SJSA1 (cell line): ENCODE measurements around the gene SPAG9. TPM values are rescaled to one million over a fixed set of nuclear protein-coding genes. Genes with fewer than 3 reads are reported as not detected.
A peak's percentile ranks its signal among the peaks of the same experiment; 100 is the strongest.
"Not testable (repeated sequence)": the region's sequence is repeated elsewhere in the genome, so short reads cannot be mapped to it uniquely, and the experiment has no call there.

Experiments
- DNase-seq, 2 experiments: peaks; one replicate each; pipeline ENCODE4 v3.0.0-alpha.2; 2015 to 2020; ENCODE audit warnings: low spot score in 2 of 2, low read depth in 1 of 2
- H3K27ac ChIP-seq: fragments of 250-450 bp; sonication (Bioruptor Pico); 2 replicates; pipeline ENCODE4 v1.5.1; 2020; ENCODE audit warnings: mild to moderate bottlenecking, moderate library complexity
- H3K27me3 ChIP-seq: fragments of 250-450 bp; sonication (Bioruptor Pico); replicated peaks from 2 replicates; pipeline ENCODE4 v1.5.1; 2020; ENCODE audit warnings: mild to moderate bottlenecking, moderate library complexity
- H3K36me3 ChIP-seq: fragments of 250-450 bp; sonication (Bioruptor Pico); 2 replicates; pipeline ENCODE4 v1.5.1; 2020; ENCODE audit warnings: mild to moderate bottlenecking
- H3K4me1 ChIP-seq: fragments of 250-450 bp; sonication (Bioruptor Pico); replicated peaks from 2 replicates; pipeline ENCODE4 v1.6.1; 2021; ENCODE audit warnings: mild to moderate bottlenecking
- H3K4me3 ChIP-seq: fragments of 250-450 bp; sonication (Bioruptor Pico); 2 replicates; pipeline ENCODE4 v1.5.1; 2020; ENCODE audit warnings: mild to moderate bottlenecking
- H3K9me3 ChIP-seq: fragments of 250-450 bp; sonication (Bioruptor Pico); replicated peaks from 2 replicates; pipeline ENCODE4 v1.5.1; 2020; ENCODE audit warnings: mild to moderate bottlenecking
- total RNA-seq: library from RNA; depleted of rRNA; stranded (reverse); fragments of >200 nt; shearing (Covaris generic); gene quantifications from 2 replicates; pipeline ENCODE4 v1.2.3, GENCODE V29; 2014

Gene SPAG9
- total RNA-seq, 1 experiment from 2014 or later: 138 TPM

DNA sequence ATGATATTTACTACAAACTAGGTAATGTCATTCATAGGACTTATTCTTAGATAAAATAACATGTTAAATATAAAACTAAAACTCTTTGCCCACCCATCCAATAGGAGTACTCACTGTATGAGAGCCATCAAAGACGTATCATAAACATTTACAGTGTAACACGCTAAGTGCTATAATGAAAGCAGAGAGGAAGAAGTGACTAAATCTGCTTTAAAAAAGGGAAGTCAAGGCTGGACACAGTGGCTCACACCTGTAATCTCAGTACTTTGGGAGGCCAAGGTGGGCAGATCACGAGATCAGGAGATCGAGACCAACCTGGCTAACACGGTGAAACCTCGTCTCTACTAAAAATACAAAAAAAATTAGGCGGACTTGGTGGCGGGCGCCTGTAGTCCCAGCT, 32.4 kb downstream of the SPAG9 start:
- H3K4me1 ChIP-seq: peaks cover 11% of the 10 kb centered on the region
- no peaks in the 10 kb centered on the region for H3K27me3 ChIP-seq
- no peaks in the 10 kb centered on the region for H3K9me3 ChIP-seq
- no peak for DNase-seq
- no peaks in the 10 kb centered on the region for H3K36me3 ChIP-seq
- H3K4me3 ChIP-seq: no peak overlapping the region
- no peak overlapping the region for H3K27ac ChIP-seq

- Histone ChIP-seq H3K27ac (no peak overlapping the region), H3K4me1 (peaks cover 11% of the 10 kb centered on the region), H3K36me3 (no peaks in the 10 kb centered on the region), H3K4me3 (no peak overlapping the region), H3K27me3 (no peaks in the 10 kb centered on the region), H3K9me3 (no peaks in the 10 kb centered on the region)
- DNase-seq: no peak
Measured at GRCh38 chr17:51087072-51087757, 33.5 kb downstream of the SPAG9 start.

GRCh38 chr17:51085150-51085805, 35.4 kb downstream of the SPAG9 start:
- no peak for DNase-seq
- Histone ChIP-seq H3K27ac (0 out of 2 replicates have a peak overlapping the region, but pooled peaks have one; percentile 6), H3K4me1 (peaks cover 11% of the 10 kb centered on the region), H3K27me3 (no peaks in the 10 kb centered on the region), H3K36me3 (no peaks in the 10 kb centered on the region), H3K4me3 (no peak overlapping the region), H3K9me3 (no peaks in the 10 kb centered on the region)

GRCh38 chr17:51083981-51084380, 36.7 kb downstream of the SPAG9 start:
- Histone ChIP-seq H3K4me1 (peaks cover 15% of the 10 kb centered on the region), H3K9me3 (no peaks in the 10 kb centered on the region), H3K27ac (no peak overlapping the region), H3K36me3 (peaks cover 10% of the 10 kb centered on the region), H3K4me3 (no peak overlapping the region), H3K27me3 (no peaks in the 10 kb centered on the region)
- DNase-seq: no peak

GRCh38 chr17:51083364-51083763, 37.3 kb downstream of the SPAG9 start:
- Histone ChIP-seq H3K4me1 (peaks cover 17% of the 10 kb centered on the region), H3K36me3 (peaks cover 14% of the 10 kb centered on the region)
- H3K9me3 ChIP-seq, H3K27ac ChIP-seq, H3K4me3 ChIP-seq, H3K27me3 ChIP-seq: not testable (repeated sequence)
- peak in 1 of 2 experiments; percentile 25 for DNase-seq

DNA sequence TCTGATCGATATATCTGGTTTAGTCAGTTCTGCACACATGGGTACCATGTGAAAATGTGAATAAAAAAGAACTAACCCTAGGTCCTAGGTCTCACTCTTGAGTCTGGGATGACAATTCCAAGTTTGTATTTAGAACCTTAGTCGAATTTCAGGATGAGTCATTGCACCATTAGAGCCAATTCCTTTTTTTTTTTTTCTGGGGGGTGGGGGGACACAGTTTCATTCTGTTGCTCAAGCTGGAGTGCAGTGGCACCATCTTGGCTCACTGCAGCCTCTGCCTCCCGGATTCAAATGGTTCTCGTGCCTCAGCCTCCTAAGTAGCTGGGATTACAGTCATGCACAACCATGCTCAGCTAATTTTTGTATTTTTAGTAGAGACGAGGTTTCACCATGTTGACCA, 41.6 kb downstream of the SPAG9 start:
- Histone ChIP-seq H3K36me3 (peaks cover 27% of the 10 kb centered on the region), H3K9me3 (no peaks in the 10 kb centered on the region), H3K27me3 (no peaks in the 10 kb centered on the region), H3K27ac (no peak overlapping the region), H3K4me1 (peaks cover 6% of the 10 kb centered on the region), H3K4me3 (no peak overlapping the region)
- DNase-seq: peak in 1 of 2 experiments; percentile 30

GRCh38 chr17:51078009-51078592, 42.6 kb downstream of the SPAG9 start:
- Histone ChIP-seq H3K27me3 (no peaks in the 10 kb centered on the region), H3K27ac (no peak overlapping the region), H3K36me3 (peaks cover 27% of the 10 kb centered on the region), H3K4me1 (peaks cover 6% of the 10 kb centered on the region), H3K9me3 (no peaks in the 10 kb centered on the region), H3K4me3 (no peak overlapping the region)
- no peak for DNase-seq

- no peaks in the 10 kb centered on the region for H3K9me3 ChIP-seq
- peaks cover 6% of the 10 kb centered on the region for H3K4me1 ChIP-seq
- DNase-seq: no peak
- H3K27ac ChIP-seq: no peak overlapping the region
- H3K4me3 ChIP-seq: no peak overlapping the region
- no peaks in the 10 kb centered on the region for H3K27me3 ChIP-seq
- H3K36me3 ChIP-seq: peaks cover 27% of the 10 kb centered on the region
Measured at GRCh38 chr17:51076821-51077220, 43.8 kb downstream of the SPAG9 start.

- no peaks in the 10 kb centered on the region; the same call in 1 of the 2 replicates for H3K36me3 ChIP-seq
- no peaks in the 10 kb centered on the region for H3K9me3 ChIP-seq
- H3K4me3 ChIP-seq: no peak overlapping the region
- no peak for DNase-seq
- no peaks in the 10 kb centered on the region for H3K4me1 ChIP-seq
- no peaks in the 10 kb centered on the region for H3K27me3 ChIP-seq
- no peak overlapping the region for H3K27ac ChIP-seq
Measured at GRCh38 chr17:51071556-51071955, 49.1 kb downstream of the SPAG9 start.

- no peak overlapping the region for H3K27ac ChIP-seq
- no peak for DNase-seq
- no peaks in the 10 kb centered on the region for H3K9me3 ChIP-seq
- H3K4me3 ChIP-seq: no peak overlapping the region
- no peaks in the 10 kb centered on the region; the same call in 1 of the 2 replicates for H3K4me1 ChIP-seq
- H3K27me3 ChIP-seq: no peaks in the 10 kb centered on the region
- no peaks in the 10 kb centered on the region for H3K36me3 ChIP-seq
Measured at GRCh38 chr17:51065466-51065865, 55.2 kb downstream of the SPAG9 start.

DNA sequence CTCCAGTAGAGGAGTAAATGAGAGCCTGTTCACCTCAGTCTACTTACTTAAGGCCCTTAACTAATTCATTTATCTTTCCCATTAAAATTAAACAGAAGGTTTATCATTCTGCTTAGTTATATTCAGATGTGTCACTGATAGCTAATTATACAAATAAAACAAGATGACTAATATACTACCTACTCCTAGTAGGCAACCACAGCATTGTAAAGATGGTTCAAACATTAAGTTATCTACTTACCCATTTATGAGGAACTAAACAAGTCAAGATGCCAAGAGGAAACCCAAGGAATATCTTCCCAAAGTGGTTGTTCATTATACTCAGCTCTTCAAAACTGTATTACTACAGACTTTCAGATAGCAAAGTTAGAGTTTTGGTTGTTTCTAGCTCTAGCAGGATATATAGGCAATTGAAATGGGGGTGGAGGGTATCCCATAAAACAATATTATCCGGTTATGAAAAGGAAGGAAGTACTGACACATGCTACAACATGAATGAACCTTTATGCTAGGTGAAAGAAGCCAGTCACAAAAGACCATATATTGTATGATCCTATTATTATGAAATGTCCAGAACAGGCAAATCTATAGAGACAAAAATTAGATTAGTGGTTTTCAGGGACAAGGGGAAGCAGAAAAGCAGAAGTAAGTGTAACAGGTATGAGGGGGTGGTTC, 56.5 kb downstream of the SPAG9 start:
- no peak for DNase-seq
- Histone ChIP-seq H3K27ac (no peak overlapping the region), H3K9me3 (no peaks in the 10 kb centered on the region), H3K27me3 (no peaks in the 10 kb centered on the region), H3K36me3 (no peaks in the 10 kb centered on the region), H3K4me3 (no peak overlapping the region), H3K4me1 (peaks cover 12% of the 10 kb centered on the region)

DNA sequence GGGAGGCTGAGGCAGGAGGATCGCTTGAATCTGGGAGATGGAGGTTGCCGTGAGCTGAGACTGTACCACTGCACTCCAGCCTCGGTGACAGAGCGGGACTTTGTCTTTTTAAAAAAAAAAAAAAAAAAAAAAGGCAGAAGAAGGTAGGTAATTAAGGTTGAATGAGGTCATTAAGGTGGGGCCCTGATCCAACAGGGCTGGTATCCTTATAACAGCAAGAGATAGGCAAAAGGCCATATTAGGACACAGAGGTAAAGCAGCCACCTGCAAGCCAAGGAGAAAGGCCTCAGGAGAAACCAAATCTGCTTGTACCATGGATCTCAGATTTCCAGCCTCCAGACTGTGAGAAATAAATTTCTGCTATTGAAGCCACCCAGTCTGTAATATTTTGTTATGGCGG, 60.3 kb downstream of the SPAG9 start:
- no peaks in the 10 kb centered on the region; the same call in 1 of the 2 replicates for H3K36me3 ChIP-seq
- H3K27ac ChIP-seq: no peak overlapping the region
- no peak overlapping the region for H3K4me3 ChIP-seq
- DNase-seq: no peak
- H3K4me1 ChIP-seq: peaks cover 39% of the 10 kb centered on the region
- no peaks in the 10 kb centered on the region for H3K9me3 ChIP-seq
- H3K27me3 ChIP-seq: no peaks in the 10 kb centered on the region

- no peak overlapping the region for H3K4me3 ChIP-seq
- no peaks in the 10 kb centered on the region for H3K27me3 ChIP-seq
- peaks cover 39% of the 10 kb centered on the region for H3K4me1 ChIP-seq
- peak in 1 of 2 experiments; percentile 79 for DNase-seq
- peaks cover under 1% of the 10 kb centered on the region for H3K36me3 ChIP-seq
- no peaks in the 10 kb centered on the region for H3K9me3 ChIP-seq
- H3K27ac ChIP-seq: peak overlapping the region; percentile 56
Measured at GRCh38 chr17:51059781-51060180, 60.9 kb downstream of the SPAG9 start.

GRCh38 chr17:51057534-51057933, 63.1 kb downstream of the SPAG9 start:
- no peaks in the 10 kb centered on the region for H3K9me3 ChIP-seq
- peak overlapping the region; percentile 19 for H3K27ac ChIP-seq
- H3K36me3 ChIP-seq: peaks cover 3% of the 10 kb centered on the region
- no peak for DNase-seq
- no peaks in the 10 kb centered on the region for H3K27me3 ChIP-seq
- H3K4me1 ChIP-seq: peaks cover 39% of the 10 kb centered on the region
- H3K4me3 ChIP-seq: no peak overlapping the region
